ENCODE results near the gene KRTCAP3. TPM values are rescaled to one million over a fixed set of nuclear protein-coding genes. Genes with fewer than 3 reads are reported as not detected.
A peak's percentile ranks its signal among the peaks of the same experiment; 100 is the strongest.

KRTCAP3 gene
- total RNA-seq, 4 donors from 2014 or later = 18.0 to 112 (median 47.8) TPM

DNA sequence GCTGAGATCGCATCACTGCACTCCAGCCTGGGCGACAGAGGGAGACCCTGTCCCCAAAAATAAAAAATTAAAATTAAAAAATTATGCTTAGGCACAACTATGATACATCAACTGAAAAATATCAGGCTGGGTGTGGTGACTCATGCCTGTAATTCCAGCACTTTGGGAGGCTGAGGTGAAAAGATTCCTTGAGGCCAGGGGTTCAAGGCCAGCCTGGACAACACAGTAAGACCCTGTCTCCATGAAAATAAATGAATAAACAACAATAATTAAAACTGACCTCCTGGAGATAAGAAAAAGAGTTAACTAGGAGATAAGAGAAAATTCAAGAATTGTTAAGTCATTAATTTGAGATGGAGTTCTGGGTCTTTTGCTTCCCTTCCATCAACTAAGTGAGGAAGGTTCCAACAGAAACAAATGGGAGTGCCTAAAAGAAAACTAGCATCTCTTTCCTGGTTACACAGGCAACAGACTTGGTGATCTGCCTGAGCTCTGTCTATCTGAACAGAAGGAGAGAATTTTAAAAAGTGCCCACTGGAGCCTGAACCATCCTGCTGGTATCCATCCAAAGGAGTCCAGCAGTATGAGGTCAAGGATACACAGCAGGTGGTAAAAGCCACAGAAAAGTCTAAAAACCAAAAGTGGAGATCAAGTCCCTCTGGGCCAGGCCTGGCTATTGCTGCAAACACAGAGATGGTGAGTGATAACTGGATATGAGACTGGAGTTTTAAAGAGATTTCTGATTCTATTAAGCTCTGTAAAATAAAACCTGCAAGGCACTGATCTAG, 41.6 kb upstream of the KRTCAP3 start:
- intact Hi-C loops (cut with DNase I; ENCODE audit: low total_unique reads) = no loop called here
- no peaks in the 10 kb centered on the region for H3K36me3 ChIP-seq
- TF ChIP-seq, protein P1, sequence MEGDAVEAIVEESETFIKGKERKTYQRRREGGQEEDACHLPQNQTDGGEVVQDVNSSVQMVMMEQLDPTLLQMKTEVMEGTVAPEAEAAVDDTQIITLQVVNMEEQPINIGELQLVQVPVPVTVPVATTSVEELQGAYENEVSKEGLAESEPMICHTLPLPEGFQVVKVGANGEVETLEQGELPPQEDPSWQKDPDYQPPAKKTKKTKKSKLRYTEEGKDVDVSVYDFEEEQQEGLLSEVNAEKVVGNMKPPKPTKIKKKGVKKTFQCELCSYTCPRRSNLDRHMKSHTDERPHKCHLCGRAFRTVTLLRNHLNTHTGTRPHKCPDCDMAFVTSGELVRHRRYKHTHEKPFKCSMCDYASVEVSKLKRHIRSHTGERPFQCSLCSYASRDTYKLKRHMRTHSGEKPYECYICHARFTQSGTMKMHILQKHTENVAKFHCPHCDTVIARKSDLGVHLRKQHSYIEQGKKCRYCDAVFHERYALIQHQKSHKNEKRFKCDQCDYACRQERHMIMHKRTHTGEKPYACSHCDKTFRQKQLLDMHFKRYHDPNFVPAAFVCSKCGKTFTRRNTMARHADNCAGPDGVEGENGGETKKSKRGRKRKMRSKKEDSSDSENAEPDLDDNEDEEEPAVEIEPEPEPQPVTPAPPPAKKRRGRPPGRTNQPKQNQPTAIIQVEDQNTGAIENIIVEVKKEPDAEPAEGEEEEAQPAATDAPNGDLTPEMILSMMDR (IDR thresholded peaks at IDR 0.05) = no peak
- TF ChIP-seq EP300 (IDR thresholded peaks at IDR 0.05; ENCODE audit: low read depth) (no peak), POLR2A (IDR thresholded peaks at IDR 0.05) (no peak), POLR2AphosphoS5 (IDR thresholded peaks at IDR 0.05) (no peak)
- H3K4me3 ChIP-seq = no peak overlapping the region
- in situ Hi-C loops (cut with MboI; ENCODE audit: low pct_ligation_motif_present in 1 of 4, low pct_unique_long_range_greater_than_20kb in 1 of 4, low sequenced_read_pairs in 3 of 4) = no loop called here
- WGBS, 2 donors (ENCODE audit: low coverage in 1 of 2) = 100% methylated on average over 2 of the region's 2 CpGs
- DNase-seq = no peak
- no peaks in the 10 kb centered on the region for H3K9me3 ChIP-seq
- H3K27ac ChIP-seq = no peak overlapping the region
- no peaks in the 10 kb centered on the region for H3K27me3 ChIP-seq
- H3K4me1 ChIP-seq = peaks cover 0 to 3% (median 0%) of the 10 kb centered on the region in 4 donors

DNA sequence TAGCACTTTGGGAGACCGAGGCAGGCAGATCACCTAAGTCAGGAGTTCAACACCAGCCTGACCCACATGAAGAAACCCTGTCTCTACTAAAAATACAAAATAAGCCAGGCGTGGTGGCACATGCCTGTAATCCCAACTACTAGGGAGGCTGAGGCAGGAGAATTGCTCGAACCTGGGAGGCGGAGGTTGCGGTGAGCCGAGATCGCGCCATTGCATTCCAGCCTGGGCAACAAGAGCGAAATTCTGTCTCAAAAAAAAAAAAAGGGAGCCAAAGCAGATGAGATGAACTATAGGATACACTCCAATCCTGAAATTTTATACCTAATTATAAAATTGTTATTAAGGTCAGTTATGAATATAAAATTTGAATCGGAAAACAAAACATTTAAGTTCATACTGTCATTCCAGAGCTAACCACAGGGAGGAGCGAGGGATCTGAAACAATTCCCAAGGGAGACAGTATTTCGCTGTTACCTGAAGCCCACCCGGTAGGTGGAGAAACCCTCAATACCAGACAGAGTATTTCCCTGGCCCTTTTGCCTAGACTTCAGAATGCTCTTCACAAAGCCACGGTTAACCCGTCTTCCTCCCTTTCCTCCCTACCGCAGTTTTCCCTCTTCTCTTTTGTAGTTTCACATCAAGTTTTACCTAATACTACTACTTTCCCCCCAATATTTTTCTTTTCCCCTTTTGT, 34.2 kb upstream of the KRTCAP3 start:
- Histone ChIP-seq H3K36me3 (no peaks in the 10 kb centered on the region), H3K4me3 (peak overlapping the region in 3 of 4 donors; percentile 71 to 99 (median 96)), H3K27me3 (no peaks in the 10 kb centered on the region), H3K9me3 (no peaks in the 10 kb centered on the region), H3K27ac (peak overlapping the region; percentile 91 to 98 (median 94)), H3K4me1 (peaks cover 12 to 31% (median 20%) of the 10 kb centered on the region in 4 donors)
- 39 to 51% methylated on average over 12 to 16 of the region's 16 CpGs for WGBS, 2 donors (ENCODE audit: low coverage in 1 of 2)
- DNase-seq = peak; percentile 25
- in situ Hi-C loops (cut with MboI; ENCODE audit: low pct_ligation_motif_present in 1 of 4, low pct_unique_long_range_greater_than_20kb in 1 of 4, low sequenced_read_pairs in 3 of 4) (no loop called here), intact Hi-C loops (cut with DNase I; ENCODE audit: low total_unique reads) (no loop called here)
- TF ChIP-seq, protein P1 (IDR thresholded peaks at IDR 0.05) = peak; percentile 53 to 73 (median 56)
- no peak for TF ChIP-seq POLR2AphosphoS5 (IDR thresholded peaks at IDR 0.05)
- no peak for TF ChIP-seq EP300 (IDR thresholded peaks at IDR 0.05; ENCODE audit: low read depth)

DNA sequence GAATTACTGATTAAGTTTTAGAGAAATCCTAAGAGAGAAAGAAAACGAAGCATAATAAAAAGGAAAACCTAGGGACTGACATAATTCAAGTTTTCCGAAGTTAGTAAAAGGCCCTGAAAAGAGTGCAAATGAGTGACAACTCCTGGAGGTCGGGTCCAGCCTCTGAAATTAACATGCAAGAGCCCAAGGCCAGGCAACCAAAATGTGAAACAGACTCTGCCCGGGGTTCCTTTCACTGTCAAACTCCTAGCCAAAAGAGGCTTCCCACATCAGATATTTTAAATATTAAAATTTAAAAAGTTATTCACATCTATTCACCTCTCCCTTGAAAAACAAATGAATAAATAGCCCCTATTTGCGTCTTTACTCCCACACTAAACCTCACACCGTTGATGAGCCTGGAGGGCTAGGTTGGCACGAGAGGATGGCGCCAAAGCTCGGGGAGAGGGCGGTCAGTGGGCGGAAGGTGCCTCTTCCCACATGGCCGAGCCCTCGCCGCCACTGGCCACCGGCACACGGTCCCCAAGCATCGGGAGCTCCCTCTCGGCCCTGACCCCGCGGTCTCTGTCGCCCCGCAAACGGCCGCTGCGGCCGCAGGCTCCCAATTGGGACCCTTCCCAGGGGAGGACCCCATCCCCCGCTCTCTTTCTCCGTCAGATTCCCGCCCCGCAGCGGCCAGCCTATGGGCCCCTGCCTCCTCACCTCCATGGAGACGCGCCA, 33.4 kb upstream of the KRTCAP3 start:
- DNase-seq = peak; percentile 27
- intact Hi-C loops (cut with DNase I; ENCODE audit: low total_unique reads) = no loop called here
- peak overlapping the region; percentile 71 to 99 (median 94) for H3K4me3 ChIP-seq
- no peaks in the 10 kb centered on the region for H3K9me3 ChIP-seq
- peaks cover 12 to 31% (median 20%) of the 10 kb centered on the region in 4 donors for H3K4me1 ChIP-seq
- in situ Hi-C loops (cut with MboI; ENCODE audit: low pct_ligation_motif_present in 1 of 4, low pct_unique_long_range_greater_than_20kb in 1 of 4, low sequenced_read_pairs in 3 of 4) = no loop called here
- peak overlapping the region; percentile 91 to 98 (median 94) for H3K27ac ChIP-seq
- H3K36me3 ChIP-seq = no peaks in the 10 kb centered on the region
- WGBS, 2 donors (ENCODE audit: low coverage in 1 of 2) = 0 to 1% methylated on average over 5 to 16 of the region's 33 CpGs
- no peaks in the 10 kb centered on the region for H3K27me3 ChIP-seq
- TF ChIP-seq POLR2AphosphoS5 (IDR thresholded peaks at IDR 0.05) (no peak), POLR2A (IDR thresholded peaks at IDR 0.05) (no peak), EP300 (IDR thresholded peaks at IDR 0.05; ENCODE audit: low read depth) (no peak)
- TF ChIP-seq, protein P1 (IDR thresholded peaks at IDR 0.05) = no peak

Measured in transverse colon (tissue), 4 donors.